HEK293 (cell line): ENCODE results near the gene BPNT1.
"Not testable (repeated sequence)": the region's sequence is repeated elsewhere in the genome, so short reads cannot be mapped to it uniquely, and the experiment has no call there.

Experiments
- KLF9 ChIP-seq: fragments of 450-650 bp; formaldehyde crosslinking; IDR thresholded peaks from 2 replicates; pipeline ENCODE4 v1.5.1; 2016; ENCODE audit warnings: missing biosample characterization, missing genetic modification characterization, low read depth
- TF ChIP-seq, protein P1 (sequence below): fragments of 450-650 bp; formaldehyde crosslinking; IDR thresholded peaks from 2 replicates; pipeline ENCODE4 v1.5.1; 2016; ENCODE audit warnings: missing biosample characterization, missing genetic modification characterization
- TF ChIP-seq, protein P2 (sequence below): fragments of 450-650 bp; formaldehyde crosslinking; IDR thresholded peaks from 2 replicates; pipeline ENCODE4 v1.5.1; 2016; ENCODE audit warnings: missing biosample characterization, missing genetic modification characterization

DNA sequence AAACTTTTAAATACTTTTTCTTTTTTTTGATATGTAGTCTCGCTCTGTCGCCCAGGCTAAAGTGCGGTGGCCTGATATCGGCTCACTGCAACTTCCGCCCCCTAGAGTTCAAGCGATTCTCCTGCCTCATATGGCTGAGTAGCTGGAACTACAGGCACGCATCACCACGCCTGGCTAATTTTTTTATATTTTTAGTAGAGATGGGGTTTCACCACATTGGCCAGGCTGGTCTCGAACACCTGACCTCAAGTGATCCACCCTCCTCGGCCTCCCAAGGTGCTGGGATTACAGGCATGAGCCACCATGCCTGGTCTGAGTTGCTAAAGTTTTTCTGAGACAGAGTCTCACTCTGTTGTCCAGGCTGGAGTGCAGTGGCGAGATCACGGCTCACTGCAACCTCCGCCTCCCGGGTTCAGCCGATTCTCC lies 3.3 kb downstream of the BPNT1 start:
- TF ChIP-seq, protein P1, sequence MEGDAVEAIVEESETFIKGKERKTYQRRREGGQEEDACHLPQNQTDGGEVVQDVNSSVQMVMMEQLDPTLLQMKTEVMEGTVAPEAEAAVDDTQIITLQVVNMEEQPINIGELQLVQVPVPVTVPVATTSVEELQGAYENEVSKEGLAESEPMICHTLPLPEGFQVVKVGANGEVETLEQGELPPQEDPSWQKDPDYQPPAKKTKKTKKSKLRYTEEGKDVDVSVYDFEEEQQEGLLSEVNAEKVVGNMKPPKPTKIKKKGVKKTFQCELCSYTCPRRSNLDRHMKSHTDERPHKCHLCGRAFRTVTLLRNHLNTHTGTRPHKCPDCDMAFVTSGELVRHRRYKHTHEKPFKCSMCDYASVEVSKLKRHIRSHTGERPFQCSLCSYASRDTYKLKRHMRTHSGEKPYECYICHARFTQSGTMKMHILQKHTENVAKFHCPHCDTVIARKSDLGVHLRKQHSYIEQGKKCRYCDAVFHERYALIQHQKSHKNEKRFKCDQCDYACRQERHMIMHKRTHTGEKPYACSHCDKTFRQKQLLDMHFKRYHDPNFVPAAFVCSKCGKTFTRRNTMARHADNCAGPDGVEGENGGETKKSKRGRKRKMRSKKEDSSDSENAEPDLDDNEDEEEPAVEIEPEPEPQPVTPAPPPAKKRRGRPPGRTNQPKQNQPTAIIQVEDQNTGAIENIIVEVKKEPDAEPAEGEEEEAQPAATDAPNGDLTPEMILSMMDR: not testable (repeated sequence)
- TF ChIP-seq KLF9 (tag by site-specific recombination): not testable (repeated sequence)
- TF ChIP-seq, protein P2, sequence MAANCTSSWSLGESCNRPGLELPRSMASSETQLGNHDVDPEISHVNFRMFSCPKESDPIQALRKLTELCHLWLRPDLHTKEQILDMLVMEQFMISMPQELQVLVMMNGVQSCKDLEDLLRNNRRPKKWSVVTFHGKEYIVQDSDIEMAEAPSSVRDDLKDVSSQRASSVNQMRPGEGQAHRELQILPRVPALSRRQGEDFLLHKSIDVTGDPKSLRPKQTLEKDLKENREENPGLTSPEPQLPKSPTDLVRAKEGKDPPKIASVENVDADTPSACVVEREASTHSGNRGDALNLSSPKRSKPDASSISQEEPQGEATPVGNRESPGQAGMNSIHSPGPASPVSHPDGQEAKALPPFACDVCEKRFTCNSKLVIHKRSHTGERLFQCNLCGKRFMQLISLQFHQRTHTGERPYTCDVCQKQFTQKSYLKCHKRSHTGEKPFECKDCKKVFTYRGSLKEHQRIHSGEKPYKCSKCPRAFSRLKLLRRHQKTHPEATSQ: not testable (repeated sequence)
